ENCODE results near the gene SLC6A3.

The SLC6A3 gene

GRCh38 chr5:1420211-1421195, 24.7 kb downstream of the SLC6A3 start:
- no peak for DNase-seq (ENCODE audit: low read depth)

GRCh38 chr5:1419476-1420210, 25.6 kb downstream of the SLC6A3 start:
- no peak for DNase-seq (ENCODE audit: low read depth)

- DNase-seq (ENCODE audit: low read depth), result no peak
Observed at GRCh38 chr5:1418921-1419280, 26.3 kb downstream of the SLC6A3 start.

GRCh38 chr5:1418238-1418920, 26.9 kb downstream of the SLC6A3 start:
- DNase-seq (ENCODE audit: low read depth), result no peak

GRCh38 chr5:1417586-1418225, 27.5 kb downstream of the SLC6A3 start:
- DNase-seq (ENCODE audit: low read depth), result no peak

GRCh38 chr5:1416856-1417469, 28.3 kb downstream of the SLC6A3 start:
- DNase-seq (ENCODE audit: low read depth), result no peak

GRCh38 chr5:1415626-1416360, 29.4 kb downstream of the SLC6A3 start:
- DNase-seq (ENCODE audit: low read depth), result no peak

- DNase-seq (ENCODE audit: low read depth), result no peak
Observed at GRCh38 chr5:1415059-1415425, 30.2 kb downstream of the SLC6A3 start.

- DNase-seq (ENCODE audit: low read depth), result no peak
Observed at GRCh38 chr5:1414311-1415058, 30.8 kb downstream of the SLC6A3 start.

GRCh38 chr5:1413611-1414241, 31.5 kb downstream of the SLC6A3 start:
- no peak for DNase-seq (ENCODE audit: low read depth)

GRCh38 chr5:1413211-1413610, 32.0 kb downstream of the SLC6A3 start:
- no peak for DNase-seq (ENCODE audit: low read depth)

- DNase-seq (ENCODE audit: low read depth), result no peak
Observed at GRCh38 chr5:1412621-1413020, 32.6 kb downstream of the SLC6A3 start.

- DNase-seq (ENCODE audit: low read depth), result no peak
Observed at GRCh38 chr5:1412163-1412562, 33.1 kb downstream of the SLC6A3 start.

- no peak for DNase-seq (ENCODE audit: low read depth)
Observed at GRCh38 chr5:1411099-1411498, 34.1 kb downstream of the SLC6A3 start.

- no peak for DNase-seq (ENCODE audit: low read depth)
Observed at GRCh38 chr5:1410156-1411014, 34.9 kb downstream of the SLC6A3 start.

GRCh38 chr5:1409381-1410110, 35.7 kb downstream of the SLC6A3 start:
- DNase-seq (ENCODE audit: low read depth), result no peak

GRCh38 chr5:1406681-1407640, 38.3 kb downstream of the SLC6A3 start:
- no peak for DNase-seq (ENCODE audit: low read depth)
